Calu3 (cell line): Measurements from ENCODE around the gene LIPA. TPM values are rescaled to one million over a fixed set of nuclear protein-coding genes. Genes with fewer than 3 reads are reported as not detected.

ENCODE experiments used
- BruUV-seq: library from RNA; stranded (reverse); fragments of 400-500 nt; replicated peaks from 2 replicates; lab custom pipeline; 2021; lab: Mats Ljungman, UMichigan
- CTCF ChIA-PET: fragments of 300-600 bp; sonication (Branson Sonifier 250); formaldehyde crosslinking; loops from one replicate; lab custom pipeline; 2022; ENCODE audit warnings: antibody characterized with exemption; lab: Charles Lee
- DNase-seq: peaks from one replicate; pipeline ENCODE4 v3.0.0; 2022
- H3K27ac Mint-ChIP-seq: one replicate; pipeline ENCODE4 v1.8.0; 2022; ENCODE audit warnings: mixed read lengths; ENCODE audit not compliant: unreplicated experiment
- H3K27me3 Mint-ChIP-seq: one replicate; pipeline ENCODE4 v1.8.0; 2022; ENCODE audit warnings: mixed read lengths; ENCODE audit not compliant: unreplicated experiment
- H3K36me3 Mint-ChIP-seq: one replicate; pipeline ENCODE4 v1.8.0; 2022; ENCODE audit warnings: mild to moderate bottlenecking, moderate library complexity, mixed read lengths; ENCODE audit not compliant: insufficient read depth, unreplicated experiment
- H3K4me1 Mint-ChIP-seq: one replicate; pipeline ENCODE4 v1.8.0; 2022; ENCODE audit warnings: mild to moderate bottlenecking, low read depth, mixed read lengths; ENCODE audit not compliant: unreplicated experiment
- H3K4me3 Mint-ChIP-seq: one replicate; pipeline ENCODE4 v1.8.0; 2022; ENCODE audit warnings: mild to moderate bottlenecking, low read depth, moderate library complexity, mixed read lengths; ENCODE audit not compliant: unreplicated experiment
- H3K9me3 Mint-ChIP-seq: one replicate; pipeline ENCODE4 v1.8.0; 2022; ENCODE audit warnings: low read depth, mixed read lengths; ENCODE audit not compliant: unreplicated experiment
- intact Hi-C: fragments of 100-400 bp; cut with micrococcal nuclease; formaldehyde crosslinking; loops from one replicate; pipeline ENCODE4 v1.10.0; 2022; ENCODE audit not compliant: unreplicated experiment
- total RNA-seq: library from RNA; stranded (reverse); gene quantifications from 2 replicates; pipeline ENCODE4 v1.2.3, GENCODE V29; 2022
- TF ChIP-seq, protein P1 (sequence below): fragments of 200-600 bp; IDR thresholded peaks from one replicate; pipeline ENCODE4 v1.8.0; 2022; ENCODE audit warnings: antibody characterized with exemption; ENCODE audit not compliant: unreplicated experiment

LIPA gene
- total RNA-seq, 1 experiment from 2014 or later = 66.7 TPM

DNA sequence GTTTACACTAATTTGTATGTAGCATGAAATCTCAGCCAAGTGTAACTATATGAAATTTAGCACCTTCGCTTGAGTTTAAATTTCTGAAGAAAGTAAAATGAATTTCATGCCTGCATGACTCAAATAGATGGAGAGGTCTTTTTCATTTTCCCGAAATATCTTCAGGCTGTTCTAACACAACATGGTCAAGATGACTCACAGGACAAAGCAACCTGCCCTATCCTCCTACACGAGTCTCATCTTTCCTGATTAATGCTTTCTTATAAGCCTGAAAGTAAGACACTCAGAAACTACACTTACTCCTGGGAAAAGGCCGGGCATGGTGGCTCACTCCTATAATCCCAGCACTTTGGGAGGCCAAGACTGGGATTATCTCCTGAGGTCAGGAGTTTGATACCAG is 85.7 kb downstream of the LIPA start:
- no TSS peak for BruUV-seq
- no peak for DNase-seq

DNA sequence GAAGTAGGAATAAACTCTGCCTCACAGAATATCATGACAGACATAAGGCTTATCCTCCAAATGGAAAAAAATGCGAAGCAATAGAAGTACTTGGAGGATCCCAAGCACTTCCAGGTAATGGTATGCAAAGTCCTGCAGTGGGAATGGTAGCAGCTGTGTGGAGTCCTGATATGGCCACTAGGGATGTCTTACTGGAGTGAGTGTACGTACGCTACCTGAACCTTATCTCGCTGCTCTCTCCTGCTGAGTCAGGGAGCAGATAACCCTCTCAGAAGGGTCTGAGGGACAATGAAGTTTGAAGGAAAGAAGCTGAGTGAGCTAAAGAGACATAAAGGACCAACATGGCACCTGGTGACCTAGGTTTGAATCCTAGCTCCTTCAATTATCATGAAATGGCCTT is 86.7 kb downstream of the LIPA start:
- intact Hi-C loops = no loop called here
- peaks cover 14% of the 10 kb centered on the region for H3K27me3 Mint-ChIP-seq
- no peak overlapping the region for H3K4me3 Mint-ChIP-seq
- no peak overlapping the region for H3K27ac Mint-ChIP-seq
- BruUV-seq = no TSS peak
- H3K36me3 Mint-ChIP-seq = no peaks in the 10 kb centered on the region
- TF ChIP-seq, protein P1, sequence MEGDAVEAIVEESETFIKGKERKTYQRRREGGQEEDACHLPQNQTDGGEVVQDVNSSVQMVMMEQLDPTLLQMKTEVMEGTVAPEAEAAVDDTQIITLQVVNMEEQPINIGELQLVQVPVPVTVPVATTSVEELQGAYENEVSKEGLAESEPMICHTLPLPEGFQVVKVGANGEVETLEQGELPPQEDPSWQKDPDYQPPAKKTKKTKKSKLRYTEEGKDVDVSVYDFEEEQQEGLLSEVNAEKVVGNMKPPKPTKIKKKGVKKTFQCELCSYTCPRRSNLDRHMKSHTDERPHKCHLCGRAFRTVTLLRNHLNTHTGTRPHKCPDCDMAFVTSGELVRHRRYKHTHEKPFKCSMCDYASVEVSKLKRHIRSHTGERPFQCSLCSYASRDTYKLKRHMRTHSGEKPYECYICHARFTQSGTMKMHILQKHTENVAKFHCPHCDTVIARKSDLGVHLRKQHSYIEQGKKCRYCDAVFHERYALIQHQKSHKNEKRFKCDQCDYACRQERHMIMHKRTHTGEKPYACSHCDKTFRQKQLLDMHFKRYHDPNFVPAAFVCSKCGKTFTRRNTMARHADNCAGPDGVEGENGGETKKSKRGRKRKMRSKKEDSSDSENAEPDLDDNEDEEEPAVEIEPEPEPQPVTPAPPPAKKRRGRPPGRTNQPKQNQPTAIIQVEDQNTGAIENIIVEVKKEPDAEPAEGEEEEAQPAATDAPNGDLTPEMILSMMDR = no peak
- no peaks in the 10 kb centered on the region for H3K9me3 Mint-ChIP-seq
- no peak for DNase-seq
- H3K4me1 Mint-ChIP-seq = no peaks in the 10 kb centered on the region
- CTCF ChIA-PET = interaction anchor here (0.8 kb wide), 1 partner anchor 134 kb away, joined by 3 read pairs; no protein-coding TSS in a partner anchor

More for the DNA sequence above, 85.7 kb downstream of the LIPA start:
- Mint-ChIP-seq H3K9me3 (no peaks in the 10 kb centered on the region), H3K36me3 (no peaks in the 10 kb centered on the region), H3K27me3 (peaks cover 14% of the 10 kb centered on the region), H3K4me3 (no peak overlapping the region), H3K4me1 (no peaks in the 10 kb centered on the region), H3K27ac (no peak overlapping the region)
- CTCF ChIA-PET = no interaction called here
- intact Hi-C loops = no loop called here
- TF ChIP-seq, protein P1 = no peak

DNA sequence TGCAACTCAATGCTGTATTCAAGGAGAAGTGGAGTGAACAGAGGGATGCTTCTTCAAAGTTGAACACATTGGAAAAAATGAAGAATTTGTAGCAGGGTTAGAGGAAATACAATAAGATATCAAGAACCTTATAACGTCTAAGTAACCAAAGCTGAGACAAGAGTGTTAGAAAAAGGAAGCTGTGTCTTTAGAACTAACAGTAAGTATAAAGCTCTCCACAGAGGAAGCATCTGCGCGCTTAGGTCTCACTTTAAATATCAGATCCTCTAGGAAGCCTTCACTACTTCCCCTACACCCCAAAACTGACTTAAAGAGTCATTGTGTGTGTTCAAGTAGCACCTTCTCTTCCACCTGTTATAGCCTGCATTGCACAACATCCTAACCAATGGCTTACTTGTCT is 87.5 kb downstream of the LIPA start:
- Mint-ChIP-seq H3K4me1 (no peaks in the 10 kb centered on the region), H3K27ac (no peak overlapping the region), H3K27me3 (peaks cover 14% of the 10 kb centered on the region), H3K4me3 (no peak overlapping the region), H3K36me3 (no peaks in the 10 kb centered on the region), H3K9me3 (no peaks in the 10 kb centered on the region)
- TF ChIP-seq, protein P1 = no peak
- CTCF ChIA-PET = no interaction called here
- no TSS peak for BruUV-seq
- intact Hi-C loops = no loop called here
- DNase-seq = no peak

Other genes starting within 250 kb of the LIPA start
- gene CH25H, start 44.5 kb downstream of the LIPA start, total RNA-seq = 0.73 TPM in 1 of 2 replicates, not detected in the other
- 40.8 and 139 TPM in 2 replicates for gene IFIT2, start 50.3 kb upstream of the LIPA start, total RNA-seq
- gene IFIT3, start 76.2 kb upstream of the LIPA start, total RNA-seq = 45.2 and 153 TPM in 2 replicates
- not detected in 2 replicates for gene IFIT1B, start 126.3 kb upstream of the LIPA start, total RNA-seq
- gene IFIT1, start 140.8 kb upstream of the LIPA start, total RNA-seq = 52.3 and 201 TPM in 2 replicates
- gene IFIT5, start 162.8 kb upstream of the LIPA start, total RNA-seq = 13.8 and 23.5 TPM in 2 replicates